ENCODE measurements around the gene RELCH. TPM values are rescaled to one million over a fixed set of nuclear protein-coding genes. Genes with fewer than 3 reads are reported as not detected.

Gene RELCH
- total and polyA plus RNA-seq, 2 of the 13 experiments (the other 11 are each of a cell fraction or from before 2014, with no cell fraction given), result 5.6 to 31.7 TPM

GRCh38 chr18:62151068-62151771 lies 35.8 kb upstream of the RELCH start (continued):
- TF ChIP-seq, protein P1, sequence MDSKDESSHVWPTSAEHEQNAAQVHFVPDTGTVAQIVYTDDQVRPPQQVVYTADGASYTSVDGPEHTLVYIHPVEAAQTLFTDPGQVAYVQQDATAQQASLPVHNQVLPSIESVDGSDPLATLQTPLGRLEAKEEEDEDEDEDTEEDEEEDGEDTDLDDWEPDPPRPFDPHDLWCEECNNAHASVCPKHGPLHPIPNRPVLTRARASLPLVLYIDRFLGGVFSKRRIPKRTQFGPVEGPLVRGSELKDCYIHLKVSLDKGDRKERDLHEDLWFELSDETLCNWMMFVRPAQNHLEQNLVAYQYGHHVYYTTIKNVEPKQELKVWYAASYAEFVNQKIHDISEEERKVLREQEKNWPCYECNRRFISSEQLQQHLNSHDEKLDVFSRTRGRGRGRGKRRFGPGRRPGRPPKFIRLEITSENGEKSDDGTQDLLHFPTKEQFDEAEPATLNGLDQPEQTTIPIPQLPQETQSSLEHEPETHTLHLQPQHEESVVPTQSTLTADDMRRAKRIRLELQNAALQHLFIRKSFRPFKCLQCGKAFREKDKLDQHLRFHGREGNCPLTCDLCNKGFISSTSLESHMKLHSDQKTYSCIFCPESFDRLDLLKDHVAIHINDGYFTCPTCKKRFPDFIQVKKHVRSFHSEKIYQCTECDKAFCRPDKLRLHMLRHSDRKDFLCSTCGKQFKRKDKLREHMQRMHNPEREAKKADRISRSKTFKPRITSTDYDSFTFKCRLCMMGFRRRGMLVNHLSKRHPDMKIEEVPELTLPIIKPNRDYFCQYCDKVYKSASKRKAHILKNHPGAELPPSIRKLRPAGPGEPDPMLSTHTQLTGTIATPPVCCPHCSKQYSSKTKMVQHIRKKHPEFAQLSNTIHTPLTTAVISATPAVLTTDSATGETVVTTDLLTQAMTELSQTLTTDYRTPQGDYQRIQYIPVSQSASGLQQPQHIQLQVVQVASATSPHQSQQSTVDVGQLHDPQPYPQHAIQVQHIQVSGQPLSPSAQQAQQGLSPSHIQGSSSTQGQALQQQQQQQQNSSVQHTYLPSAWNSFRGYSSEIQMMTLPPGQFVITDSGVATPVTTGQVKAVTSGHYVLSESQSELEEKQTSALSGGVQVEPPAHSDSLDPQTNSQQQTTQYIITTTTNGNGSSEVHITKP (CRISPR knock-in tag; IDR thresholded peaks at IDR 0.05; ENCODE audit: low read depth), result no peak
- TF ChIP-seq MAFK (conservative IDR thresholded peaks at IDR 0.05 in 1 of 2, IDR thresholded peaks at IDR 0.05 in 1 of 2; ENCODE audit: low read length in 2 of 2), result peak; percentile 54 to 73
- TF ChIP-seq PHB2 (IDR thresholded peaks at IDR 0.05; ENCODE audit: partially characterized antibody), result no peak

DNA sequence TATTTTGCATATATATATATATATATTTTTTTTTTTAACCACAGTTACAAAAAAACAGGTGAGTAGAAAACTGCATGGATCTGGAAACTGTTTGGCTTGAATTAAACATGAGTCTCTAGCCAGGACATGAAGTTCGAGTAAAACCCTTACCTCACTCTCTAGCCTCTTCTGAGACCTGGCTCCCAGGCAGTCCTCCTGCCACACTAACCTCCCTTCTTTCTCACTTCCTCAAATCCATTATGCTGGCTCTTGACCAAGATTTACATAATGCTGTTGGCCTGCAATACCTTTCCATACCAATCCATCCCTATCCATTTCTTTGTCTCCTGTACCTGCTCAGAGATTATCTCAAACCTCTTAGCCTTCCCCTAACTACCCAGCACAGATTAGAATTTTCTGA lies 34.2 kb upstream of the RELCH start:
- intact Hi-C loops (cut with micrococcal nuclease; ENCODE audit: unreplicated experiment), result no loop called here
- no peak overlapping the region for H3K4me3 ChIP-seq (replicated peaks in 1 of 3; ENCODE audit: insufficient read depth in 1 of 3, low read depth in 2 of 3, low read length in 3 of 3)

More for the DNA sequence above, 34.2 kb upstream of the RELCH start:
- BruUV-seq (replicated peaks), result no TSS peak
- Histone ChIP-seq H3K79me2 (ENCODE audit: insufficient read depth, low read length) (no peaks in the 10 kb centered on the region), H3K9me3 (ENCODE audit: low read length) (no peaks in the 10 kb centered on the region), H3K4me2 (ENCODE audit: low read depth, low read length) (no peak overlapping the region), H3K36me3 (replicated peaks in 1 of 2; ENCODE audit: control insufficient read depth in 1 of 2, insufficient read depth in 2 of 2, low read length in 2 of 2) (peaks cover under 1 to 10% of the 10 kb centered on the region in 2 experiments; a peak in 3 of 5 replicates), H3K27me3 (ENCODE audit: control insufficient read depth in 1 of 2, insufficient read depth in 2 of 2, low read length in 2 of 2) (no peaks in the 10 kb centered on the region), H3K27ac (ENCODE audit: extremely low read length, insufficient read depth, low read length) (no peak overlapping the region), H3K9ac (ENCODE audit: insufficient read depth, low read depth, low read length) (no peak overlapping the region), H4K20me1 (ENCODE audit: insufficient read depth, low read length) (no peaks in the 10 kb centered on the region), H2AFZ (ENCODE audit: low read length) (no peak overlapping the region), H3K4me1 (ENCODE audit: insufficient read depth, low read length) (no peaks in the 10 kb centered on the region)
- FAIRE-seq (no peak), ATAC-seq (no peak), DNase-seq (ENCODE audit: low spot score) (no peak)
- ChIA-PET POLR2A (no interaction called here), CTCF (ENCODE audit: low intra/inter-chr PET ratio, low total read pairs) (no interaction called here)
- 100% methylated on average over 1 of the region's 1 CpG for WGBS (ENCODE audit: low lambda C conversion rate)
- TF ChIP-seq ATRX (CRISPR knock-in tag; IDR thresholded peaks at IDR 0.05; ENCODE audit: borderline replicate concordance) (no peak), TEAD3 (CRISPR knock-in tag; optimal IDR thresholded peaks at IDR 0.05; ENCODE audit: borderline replicate concordance) (no peak), CTCF (CRISPR knock-in tag; IDR thresholded peaks at IDR 0.05) (no peak), U2AF2 (IDR thresholded peaks at IDR 0.05; ENCODE audit: low read depth, low read length) (no peak)
- TF ChIP-seq, protein P2, sequence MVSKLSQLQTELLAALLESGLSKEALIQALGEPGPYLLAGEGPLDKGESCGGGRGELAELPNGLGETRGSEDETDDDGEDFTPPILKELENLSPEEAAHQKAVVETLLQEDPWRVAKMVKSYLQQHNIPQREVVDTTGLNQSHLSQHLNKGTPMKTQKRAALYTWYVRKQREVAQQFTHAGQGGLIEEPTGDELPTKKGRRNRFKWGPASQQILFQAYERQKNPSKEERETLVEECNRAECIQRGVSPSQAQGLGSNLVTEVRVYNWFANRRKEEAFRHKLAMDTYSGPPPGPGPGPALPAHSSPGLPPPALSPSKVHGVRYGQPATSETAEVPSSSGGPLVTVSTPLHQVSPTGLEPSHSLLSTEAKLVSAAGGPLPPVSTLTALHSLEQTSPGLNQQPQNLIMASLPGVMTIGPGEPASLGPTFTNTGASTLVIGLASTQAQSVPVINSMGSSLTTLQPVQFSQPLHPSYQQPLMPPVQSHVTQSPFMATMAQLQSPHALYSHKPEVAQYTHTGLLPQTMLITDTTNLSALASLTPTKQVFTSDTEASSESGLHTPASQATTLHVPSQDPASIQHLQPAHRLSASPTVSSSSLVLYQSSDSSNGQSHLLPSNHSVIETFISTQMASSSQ (IDR thresholded peaks at IDR 0.05; ENCODE audit: low read depth), result no peak
- TF ChIP-seq, protein P2 (CRISPR knock-in tag; IDR thresholded peaks at IDR 0.05; ENCODE audit: borderline replicate concordance), result no peak
- in situ Hi-C loops (cut with HindIII; ENCODE audit: extremely low pct_ligation_motif_present, low pct_unique_long_range_greater_than_20kb), result no loop called here
